ENCODE data around the gene PNPLA1. TPM values are rescaled to one million over a fixed set of nuclear protein-coding genes. Genes with fewer than 3 reads are reported as not detected.
"Not testable (repeated sequence)": the region's sequence is repeated elsewhere in the genome, so short reads cannot be mapped to it uniquely, and the experiment has no call there.

The PNPLA1 gene
- total RNA-seq, 1 donor from 2014 or later: 0.35 TPM

DNA sequence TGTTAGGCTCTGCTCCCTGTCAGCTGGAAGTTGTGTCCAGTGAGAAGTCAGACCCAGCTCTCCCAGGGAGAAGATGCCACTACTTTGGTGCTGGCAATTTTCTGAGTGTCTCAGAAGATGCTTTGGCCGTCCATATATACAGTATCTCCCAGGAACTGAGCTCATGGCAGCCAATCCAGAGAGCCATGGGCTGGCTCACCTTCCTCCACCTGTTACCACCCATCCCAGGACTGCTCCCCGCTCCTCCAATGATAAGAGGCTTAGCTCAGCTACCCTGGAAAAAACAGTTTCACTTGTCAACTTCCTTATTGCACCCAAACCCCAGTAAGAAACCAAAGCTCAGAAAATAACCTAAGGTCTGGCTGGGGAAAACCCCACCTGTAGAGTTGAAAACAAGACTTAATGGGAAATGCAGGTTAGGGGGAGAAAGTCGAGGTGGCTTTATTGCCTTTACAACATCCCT, 67.0 kb downstream of the PNPLA1 start, which contains the start of gene BNIP5:
Gene BNIP5, minus strand, starts transcription at position 110 of the 463 bp plus-strand sequence. CDS start 6,198 bp downstream, outside the sequence.
- Histone ChIP-seq H3K27ac (no peak within 1 kb of the TSS), H3K9me3 (no peaks in the 10 kb centered on the region), H3K27me3 (peaks cover 35% of the 10 kb centered on the region), H3K4me3 (no peak within 1 kb of the TSS), H3K4me1 (peaks cover 10% of the 10 kb centered on the region), H3K36me3 (no peaks in the 10 kb centered on the region)
- ATAC-seq (no peak), DNase-seq (no peak)
- intact Hi-C loops (cut with DNase I): no loop called here
- TF ChIP-seq, protein P1, sequence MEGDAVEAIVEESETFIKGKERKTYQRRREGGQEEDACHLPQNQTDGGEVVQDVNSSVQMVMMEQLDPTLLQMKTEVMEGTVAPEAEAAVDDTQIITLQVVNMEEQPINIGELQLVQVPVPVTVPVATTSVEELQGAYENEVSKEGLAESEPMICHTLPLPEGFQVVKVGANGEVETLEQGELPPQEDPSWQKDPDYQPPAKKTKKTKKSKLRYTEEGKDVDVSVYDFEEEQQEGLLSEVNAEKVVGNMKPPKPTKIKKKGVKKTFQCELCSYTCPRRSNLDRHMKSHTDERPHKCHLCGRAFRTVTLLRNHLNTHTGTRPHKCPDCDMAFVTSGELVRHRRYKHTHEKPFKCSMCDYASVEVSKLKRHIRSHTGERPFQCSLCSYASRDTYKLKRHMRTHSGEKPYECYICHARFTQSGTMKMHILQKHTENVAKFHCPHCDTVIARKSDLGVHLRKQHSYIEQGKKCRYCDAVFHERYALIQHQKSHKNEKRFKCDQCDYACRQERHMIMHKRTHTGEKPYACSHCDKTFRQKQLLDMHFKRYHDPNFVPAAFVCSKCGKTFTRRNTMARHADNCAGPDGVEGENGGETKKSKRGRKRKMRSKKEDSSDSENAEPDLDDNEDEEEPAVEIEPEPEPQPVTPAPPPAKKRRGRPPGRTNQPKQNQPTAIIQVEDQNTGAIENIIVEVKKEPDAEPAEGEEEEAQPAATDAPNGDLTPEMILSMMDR (IDR thresholded peaks at IDR 0.05): no peak

DNA sequence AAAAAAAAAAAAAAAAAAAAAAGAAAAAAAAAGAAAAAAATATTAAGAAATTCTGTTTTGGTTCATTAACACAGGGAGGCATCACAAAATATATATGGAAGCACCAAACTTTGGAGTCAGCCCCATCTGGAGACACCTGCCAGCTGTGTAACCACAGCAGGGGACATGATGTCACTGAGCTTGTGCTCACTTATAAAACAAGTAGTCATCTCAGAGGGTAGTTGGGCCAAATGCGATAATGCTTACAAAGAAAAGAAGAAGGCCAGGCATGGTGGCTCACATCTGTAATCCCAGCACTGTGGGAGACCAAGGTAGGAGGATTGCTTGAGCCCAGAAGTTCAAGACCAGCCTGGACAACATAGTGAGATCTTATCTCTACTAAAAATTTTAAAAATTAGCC, 68.0 kb downstream of the PNPLA1 start:
- H3K36me3 ChIP-seq: no peaks in the 10 kb centered on the region
- intact Hi-C loops (cut with DNase I): no loop called here
- no peak for ATAC-seq
- H3K4me3 ChIP-seq: no peak overlapping the region
- no peak overlapping the region for H3K27ac ChIP-seq
- H3K27me3 ChIP-seq: peaks cover 31% of the 10 kb centered on the region
- H3K4me1 ChIP-seq: peaks cover 10% of the 10 kb centered on the region
- TF ChIP-seq, protein P1 (IDR thresholded peaks at IDR 0.05): no peak
- H3K9me3 ChIP-seq: no peaks in the 10 kb centered on the region
- no peak for DNase-seq

DNA sequence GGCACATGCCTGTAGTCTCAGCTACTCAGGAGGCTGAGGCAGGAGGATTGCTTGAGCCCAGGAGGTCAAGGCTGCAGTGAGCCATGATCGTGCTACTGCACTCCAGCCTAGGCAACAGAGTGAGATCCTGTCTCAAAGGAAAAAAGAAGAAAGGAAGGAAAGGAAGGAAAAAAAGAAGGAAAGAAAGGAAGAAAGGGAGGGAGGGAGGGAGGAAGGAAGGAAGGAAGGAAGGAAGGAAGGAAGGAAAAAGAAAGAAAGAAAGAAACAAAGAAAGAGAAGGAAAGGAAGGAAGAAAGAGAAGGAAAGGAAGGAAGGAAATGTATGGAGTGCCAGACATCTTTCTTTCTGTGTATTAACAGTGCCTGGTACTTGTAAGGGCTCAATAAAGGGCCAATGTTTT, 68.4 kb downstream of the PNPLA1 start:
- DNase-seq; H3K9me3 ChIP-seq; intact Hi-C loops (cut with DNase I); ATAC-seq; H3K27ac ChIP-seq; H3K36me3 ChIP-seq; H3K4me3 ChIP-seq: not testable (repeated sequence)
- Histone ChIP-seq H3K27me3 (peaks cover 27% of the 10 kb centered on the region), H3K4me1 (peaks cover 10% of the 10 kb centered on the region)

DNA sequence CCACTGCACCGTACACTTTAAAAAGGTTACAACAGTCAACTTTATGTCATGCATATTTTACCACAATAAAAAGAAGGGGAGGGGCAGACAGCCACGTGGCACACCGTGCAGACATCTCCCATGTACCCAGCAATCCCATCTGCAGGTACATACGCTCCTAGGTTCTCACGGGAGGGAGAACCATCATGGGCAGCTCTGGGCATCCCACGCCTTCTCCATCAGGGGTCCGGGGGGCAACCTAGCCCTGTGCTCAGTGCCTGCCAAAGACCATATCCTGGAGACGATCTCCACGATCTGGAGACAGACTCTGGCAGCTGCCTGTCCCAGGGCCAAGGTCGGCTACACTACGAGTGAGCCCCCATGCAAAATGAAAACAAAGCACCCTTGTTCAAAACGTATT, 69.3 kb downstream of the PNPLA1 start:
- Histone ChIP-seq H3K9me3 (no peaks in the 10 kb centered on the region), H3K27me3 (peaks cover 18% of the 10 kb centered on the region), H3K4me1 (peaks cover 10% of the 10 kb centered on the region), H3K4me3 (no peak overlapping the region), H3K36me3 (no peaks in the 10 kb centered on the region), H3K27ac (no peak overlapping the region)
- DNase-seq (no peak), ATAC-seq (no peak)
- intact Hi-C loops (cut with DNase I): no loop called here
- TF ChIP-seq, protein P1 (IDR thresholded peaks at IDR 0.05): no peak

DNA sequence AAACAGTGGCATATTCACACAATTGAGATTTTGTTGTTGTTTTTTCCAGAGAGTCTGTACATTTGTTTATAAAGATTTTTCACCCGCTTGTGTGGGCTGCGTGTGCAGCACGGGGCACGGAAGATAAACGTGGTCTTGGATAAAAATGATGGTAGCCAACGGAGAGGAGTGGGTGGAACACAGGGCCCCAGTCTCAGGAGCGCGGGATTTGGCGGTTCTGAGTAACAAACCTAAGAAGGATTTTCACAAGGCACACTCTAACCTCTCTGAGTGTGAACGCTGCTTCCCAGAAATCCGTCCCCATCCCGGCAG, 70.4 kb downstream of the PNPLA1 start:
- no peaks in the 10 kb centered on the region for H3K36me3 ChIP-seq
- TF ChIP-seq, protein P1 (IDR thresholded peaks at IDR 0.05): no peak
- no peak overlapping the region for H3K27ac ChIP-seq
- no peaks in the 10 kb centered on the region for H3K9me3 ChIP-seq
- DNase-seq (no peak), ATAC-seq (no peak)
- H3K4me1 ChIP-seq: peaks cover 10% of the 10 kb centered on the region
- no peak overlapping the region for H3K4me3 ChIP-seq
- H3K27me3 ChIP-seq: peaks cover 6% of the 10 kb centered on the region
- intact Hi-C loops (cut with DNase I): no loop called here

DNA sequence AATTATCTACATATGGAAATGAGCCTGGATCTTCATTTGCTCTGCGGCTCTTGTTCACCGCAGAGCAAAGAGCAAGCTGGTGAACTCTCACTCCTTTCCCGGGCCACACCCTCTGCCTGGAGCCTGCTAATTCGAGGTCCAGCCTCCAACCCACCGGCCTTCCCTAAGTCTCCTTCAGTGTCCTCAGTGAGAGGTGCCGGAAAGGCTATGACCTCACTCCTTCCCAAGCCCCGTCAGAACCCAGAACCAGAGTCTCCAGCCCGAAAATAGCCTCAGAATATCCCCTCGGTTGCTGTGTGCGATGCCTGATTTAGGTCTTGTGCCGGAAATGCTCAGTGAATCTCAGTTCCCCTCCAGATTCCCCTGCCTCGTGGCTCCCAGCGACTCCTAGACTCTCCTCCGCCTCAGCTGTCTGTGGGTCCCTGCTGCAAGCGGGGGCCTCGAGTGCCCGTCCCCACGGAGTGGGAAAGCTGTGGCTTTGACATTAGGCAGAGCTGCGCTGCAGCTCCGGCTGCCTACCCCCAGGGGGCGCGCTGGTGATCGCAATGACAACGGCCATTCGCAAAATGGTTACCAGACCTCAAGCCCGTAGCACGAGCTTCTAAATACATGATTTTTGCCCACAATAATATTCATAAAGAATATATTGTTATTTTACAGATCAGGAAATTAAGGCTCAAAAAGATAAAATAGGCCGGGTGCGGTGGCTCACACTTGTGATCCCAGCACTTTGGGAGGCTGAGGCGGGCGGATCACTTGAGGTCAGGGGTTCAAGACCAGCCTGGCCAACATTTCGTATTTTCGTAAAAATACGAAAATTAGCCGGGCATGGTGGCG, 71.0 kb downstream of the PNPLA1 start:
- intact Hi-C loops (cut with DNase I): no loop called here
- H3K4me3 ChIP-seq: peak overlapping the region; percentile 25

More for the DNA sequence above, 71.0 kb downstream of the PNPLA1 start:
- Histone ChIP-seq H3K36me3 (no peaks in the 10 kb centered on the region), H3K27me3 (peaks cover under 1% of the 10 kb centered on the region), H3K9me3 (no peaks in the 10 kb centered on the region), H3K4me1 (peaks cover 10% of the 10 kb centered on the region), H3K27ac (no peak overlapping the region)
- ATAC-seq (peak; percentile 95), DNase-seq (peak; percentile 90)
- TF ChIP-seq, protein P1 (IDR thresholded peaks at IDR 0.05): peak; percentile 98
